Hepatocyte (in vitro differentiated cells): ENCODE results near the gene ZBTB44. TPM values are rescaled to one million over a fixed set of nuclear protein-coding genes. Genes with fewer than 3 reads are reported as not detected.

ENCODE experiments used
- DNase-seq: peaks from one replicate; pipeline ENCODE4 v3.0.0-alpha.2; 2016; ENCODE audit warnings: low spot score
- H2AFZ ChIP-seq: fragments of 200-600 bp; sonication (generic); 2 replicates; pipeline ENCODE4 v1.6.0; 2016; ENCODE audit warnings: antibody characterized with exemption, mild to moderate bottlenecking
- H3K27ac ChIP-seq: fragments of 200-600 bp; sonication (generic); 2 replicates; pipeline ENCODE4 v1.5.1; 2016; ENCODE audit warnings: mild to moderate bottlenecking
- H3K27me3 ChIP-seq: fragments of 200-600 bp; sonication (generic); 2 replicates; pipeline ENCODE4 v1.6.1; 2016
- H3K36me3 ChIP-seq: fragments of 200-600 bp; sonication (generic); replicated peaks from 2 replicates; pipeline ENCODE4 v1.5.1; 2016; ENCODE audit warnings: low read depth; ENCODE audit not compliant: insufficient read depth
- H3K4me1 ChIP-seq: fragments of 200-600 bp; sonication (generic); 2 replicates; pipeline ENCODE4 v1.5.1; 2016; ENCODE audit warnings: mild to moderate bottlenecking, moderate library complexity; ENCODE audit not compliant: insufficient read depth
- H3K4me2 ChIP-seq: fragments of 200-600 bp; sonication (generic); 2 replicates; pipeline ENCODE4 v1.6.0; 2016
- H3K4me3 ChIP-seq: fragments of 200-600 bp; sonication (generic); 2 replicates; pipeline ENCODE4 v1.5.1; 2016; ENCODE audit warnings: mild to moderate bottlenecking
- H3K79me2 ChIP-seq: fragments of 200-600 bp; sonication (generic); 2 replicates; pipeline ENCODE4 v1.6.0; 2017; ENCODE audit warnings: mild to moderate bottlenecking
- H3K9me2 ChIP-seq: fragments of 200-600 bp; sonication (generic); replicated peaks from 2 replicates; pipeline ENCODE4 v1.6.0; 2017; ENCODE audit warnings: mild to moderate bottlenecking; ENCODE audit not compliant: insufficient read depth
- H3K9me3 ChIP-seq: fragments of 200-600 bp; sonication (generic); 2 replicates; pipeline ENCODE4 v1.5.1; 2016; ENCODE audit warnings: low read depth, mild to moderate bottlenecking
- H4K20me1 ChIP-seq: fragments of 200-600 bp; sonication (generic); 2 replicates; pipeline ENCODE4 v1.6.0; 2016; ENCODE audit warnings: mild to moderate bottlenecking; ENCODE audit not compliant: insufficient read depth, poor library complexity, severe bottlenecking
- CTCF ChIP-seq: fragments of 200-600 bp; sonication (generic); IDR thresholded peaks from 2 replicates; pipeline ENCODE4 v1.5.1; 2016; ENCODE audit warnings: antibody characterized with exemption, mild to moderate bottlenecking; ENCODE audit not compliant: poor library complexity
- EZH2 ChIP-seq: fragments of 200-600 bp; sonication (generic); IDR thresholded peaks from 2 replicates; pipeline ENCODE4 v1.6.1; 2016; ENCODE audit warnings: antibody characterized with exemption, mild to moderate bottlenecking, borderline replicate concordance
- EZH2phosphoT487 ChIP-seq: fragments of 200-600 bp; sonication (generic); IDR thresholded peaks from one replicate; pipeline ENCODE4 v1.6.1; 2018; ENCODE audit warnings: antibody characterized with exemption, mild to moderate bottlenecking, low read depth, moderate library complexity; ENCODE audit not compliant: unreplicated experiment, severe bottlenecking
- WGBS: methylation state at CpG from one replicate; pipeline ENCODE4 v1.1.6; 2016; ENCODE audit warnings: low lambda C conversion rate; ENCODE audit errors: missing lambda C conversion rate; 5-methylcytosine and 5-hydroxymethylcytosine counted together
- polyA plus RNA-seq: library from polyadenylated mRNA; unstranded; fragments of >200 nt; fragmentation: Nextera tagmentation; extraction: Ambion mirVana; gene quantifications from 2 replicates; pipeline ENCODE4 v1.2.1, GENCODE V29; 2016
- total RNA-seq: library from RNA; depleted of rRNA; stranded (reverse); fragments of >200 nt; gene quantifications from 2 replicates; pipeline ENCODE4 v1.2.3, GENCODE V29; 2014

The ZBTB44 gene
- total and polyA plus RNA-seq, 2 experiments from 2014 or later: 7.3 to 53.8 TPM

- H4K20me1 ChIP-seq: no peaks in the 10 kb centered on the region
- no peak overlapping the region for H3K4me2 ChIP-seq
- DNase-seq: no peak
- H2AFZ ChIP-seq: no peak overlapping the region
- no peak overlapping the region for H3K4me3 ChIP-seq
- H3K4me1 ChIP-seq: no peaks in the 10 kb centered on the region
- no peaks in the 10 kb centered on the region for H3K9me3 ChIP-seq
- TF ChIP-seq CTCF (no peak), EZH2phosphoT487 (no peak)
- 98% methylated on average over 22 of the region's 29 CpGs for WGBS
- H3K27me3 ChIP-seq: no peaks in the 10 kb centered on the region
- H3K27ac ChIP-seq: no peak overlapping the region
- no peaks in the 10 kb centered on the region for H3K9me2 ChIP-seq
- peaks cover 21% of the 10 kb centered on the region for H3K79me2 ChIP-seq
- H3K36me3 ChIP-seq: no peaks in the 10 kb centered on the region
Measured at GRCh38 chr11:130190371-130190881, 124.3 kb downstream of the ZBTB44 start.

GRCh38 chr11:130189492-130190210 lies 125.1 kb downstream of the ZBTB44 start:
- Histone ChIP-seq H3K9me3 (no peaks in the 10 kb centered on the region), H3K9me2 (no peaks in the 10 kb centered on the region), H3K36me3 (no peaks in the 10 kb centered on the region), H3K27ac (no peak overlapping the region), H3K4me2 (no peak overlapping the region), H3K79me2 (peaks cover 29% of the 10 kb centered on the region), H3K27me3 (no peaks in the 10 kb centered on the region), H4K20me1 (no peaks in the 10 kb centered on the region), H3K4me1 (no peaks in the 10 kb centered on the region), H3K4me3 (no peak overlapping the region), H2AFZ (no peak overlapping the region)
- WGBS: 93% methylated on average over 31 of the region's 32 CpGs
- DNase-seq: no peak
- TF ChIP-seq CTCF (no peak), EZH2phosphoT487 (no peak), EZH2 (no peak)

- DNase-seq: no peak
- no peaks in the 10 kb centered on the region for H3K9me2 ChIP-seq
- no peak overlapping the region for H2AFZ ChIP-seq
- H3K27me3 ChIP-seq: no peaks in the 10 kb centered on the region
- no peaks in the 10 kb centered on the region for H3K36me3 ChIP-seq
- 96% methylated on average over 16 of the region's 19 CpGs for WGBS
- peaks cover 38% of the 10 kb centered on the region for H3K79me2 ChIP-seq
- no peak for TF ChIP-seq EZH2phosphoT487
- TF ChIP-seq EZH2: no peak
- no peak for TF ChIP-seq CTCF
- H3K27ac ChIP-seq: no peak overlapping the region
- H3K9me3 ChIP-seq: no peaks in the 10 kb centered on the region
- H3K4me2 ChIP-seq: no peak overlapping the region
- H4K20me1 ChIP-seq: no peaks in the 10 kb centered on the region
- H3K4me3 ChIP-seq: no peak overlapping the region
- no peaks in the 10 kb centered on the region for H3K4me1 ChIP-seq
Measured at GRCh38 chr11:130188585-130189347, 126.0 kb downstream of the ZBTB44 start.
